Mammary epithelial cell (primary cell): Measurements from ENCODE around the gene C1QTNF1.

Source experiments
- CTCF ChIP-seq, 2 donors: IDR thresholded peaks in 1 of 2; conservative IDR thresholded peaks in 1 of 2; 2 replicates each; pipeline ENCODE4 v1.5.1; 2011 to 2012; ENCODE audit warnings: inconsistent platforms in 2 of 2, low read length in 2 of 2, mild to moderate bottlenecking in 2 of 2, control low read depth in 1 of 2, low read depth in 1 of 2; ENCODE audit not compliant: insufficient read depth in 1 of 2; ENCODE audit errors: extremely low read depth in 1 of 2
- EZH2 ChIP-seq: IDR thresholded peaks from 2 replicates; pipeline ENCODE4 v1.6.1; 2012; ENCODE audit warnings: low read length, inconsistent platforms, borderline replicate concordance

- no peak for TF ChIP-seq CTCF (conservative IDR thresholded peaks at IDR 0.05 in 1 of 2, IDR thresholded peaks at IDR 0.05 in 1 of 2; ENCODE audit: extremely low read depth in 1 of 2, insufficient read depth in 1 of 2, low read depth in 1 of 2, low read length in 2 of 2)
- TF ChIP-seq EZH2, result no peak
These were observed 20.0 kb downstream of the C1QTNF1 start for GRCh38 chr17:79043931-79044320.
